ENCODE data around the gene HYI. TPM values are rescaled to one million over a fixed set of nuclear protein-coding genes. Genes with fewer than 3 reads are reported as not detected.
"Not testable (repeated sequence)": the region's sequence is repeated elsewhere in the genome, so short reads cannot be mapped to it uniquely, and the experiment has no call there.

The HYI gene
- polyA plus RNA-seq, 2 of the 4 experiments (the other 2 are of a cell fraction) = 7.2 to 15.1 TPM

DNA sequence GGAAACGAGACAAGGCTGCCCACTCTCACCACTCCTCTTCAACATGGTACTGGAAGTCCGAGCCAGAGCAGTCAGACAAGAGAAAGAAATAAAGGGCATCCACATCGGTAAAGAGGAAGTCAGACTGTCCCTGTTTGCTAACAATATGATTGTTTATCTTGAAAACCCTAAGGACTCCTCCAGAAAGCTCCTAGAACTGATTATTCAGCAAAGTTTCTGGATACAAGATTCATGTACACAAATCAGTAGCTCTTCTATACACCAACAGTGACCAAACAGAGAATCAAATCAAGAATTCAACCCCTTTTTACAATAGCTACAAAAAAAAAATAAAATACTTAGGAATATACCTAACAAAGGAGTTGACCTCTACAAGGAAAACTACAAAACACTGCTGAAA is 4.6 kb upstream of the HYI start:
- CTCF ChIA-PET; H3K4me3 ChIP-seq; ATAC-seq; POLR2A ChIA-PET; DNase-seq (ENCODE audit: low read depth in 1 of 2, low spot score in 1 of 2); H3K4me2 ChIP-seq; H3K4me1 ChIP-seq; H3K9me3 ChIP-seq; FAIRE-seq; H3K27ac ChIP-seq: not testable (repeated sequence)
- 79% methylated on average over 3 of the region's 3 CpGs for WGBS (ENCODE audit: missing lambda C conversion rate)
- TF ChIP-seq MAFK (IDR thresholded peaks at IDR 0.05; ENCODE audit: partially characterized antibody) = peak; percentile 17

GRCh38 chr1:43455213-43455889 is 1.6 kb upstream of the HYI start:
- Histone ChIP-seq H3K27ac (no peak overlapping the region), H3K9me3 (no peaks in the 10 kb centered on the region; the same call in 2 of the 3 replicates), H3K4me1 (peaks cover 10% of the 10 kb centered on the region; the same call in 1 of the 3 replicates), H3K4me2 (no peak overlapping the region), H3K4me3 (no peak overlapping the region)
- TF ChIP-seq NR3C1 (IDR thresholded peaks at IDR 0.05) (no peak), JUN (IDR thresholded peaks at IDR 0.05) (no peak), TFCP2L1 (CRISPR knock-in tag; IDR thresholded peaks at IDR 0.05) (no peak), ZSCAN20 (CRISPR knock-in tag; IDR thresholded peaks at IDR 0.05) (no peak), BCL3 (IDR thresholded peaks at IDR 0.05) (no peak), CBX8 (IDR thresholded peaks at IDR 0.05) (no peak), GATA3 (IDR thresholded peaks at IDR 0.05; ENCODE audit: borderline replicate concordance) (no peak), FOSL2 (IDR thresholded peaks at IDR 0.05) (no peak), FOSL2 (CRISPR knock-in tag; IDR thresholded peaks at IDR 0.05) (no peak), HES2 (IDR thresholded peaks at IDR 0.05) (no peak), PBX3 (IDR thresholded peaks at IDR 0.05) (no peak), CHD4 (IDR thresholded peaks at IDR 0.05; ENCODE audit: borderline replicate concordance) (no peak), NPAS2 (CRISPR knock-in tag; IDR thresholded peaks at IDR 0.05; ENCODE audit: borderline replicate concordance) (no peak), FOSB (CRISPR knock-in tag; IDR thresholded peaks at IDR 0.05) (no peak), RARB (CRISPR knock-in tag; IDR thresholded peaks at IDR 0.05) (no peak), ZC3H11A (IDR thresholded peaks at IDR 0.05) (no peak)
- DNase-seq (ENCODE audit: low read depth in 1 of 2, low spot score in 1 of 2) (no peak), FAIRE-seq (no peak), ATAC-seq (no peak)
- ChIA-PET POLR2A (no interaction called here), CTCF (interaction anchor here (0.6 to 1.9 kb wide), 3 partner anchors 25 to 135 kb away, joined by 3 to 6 read pairs (median 4); no protein-coding TSS in a partner anchor)
- WGBS (ENCODE audit: missing lambda C conversion rate) = 94% methylated on average over 7 of the region's 7 CpGs

DNA sequence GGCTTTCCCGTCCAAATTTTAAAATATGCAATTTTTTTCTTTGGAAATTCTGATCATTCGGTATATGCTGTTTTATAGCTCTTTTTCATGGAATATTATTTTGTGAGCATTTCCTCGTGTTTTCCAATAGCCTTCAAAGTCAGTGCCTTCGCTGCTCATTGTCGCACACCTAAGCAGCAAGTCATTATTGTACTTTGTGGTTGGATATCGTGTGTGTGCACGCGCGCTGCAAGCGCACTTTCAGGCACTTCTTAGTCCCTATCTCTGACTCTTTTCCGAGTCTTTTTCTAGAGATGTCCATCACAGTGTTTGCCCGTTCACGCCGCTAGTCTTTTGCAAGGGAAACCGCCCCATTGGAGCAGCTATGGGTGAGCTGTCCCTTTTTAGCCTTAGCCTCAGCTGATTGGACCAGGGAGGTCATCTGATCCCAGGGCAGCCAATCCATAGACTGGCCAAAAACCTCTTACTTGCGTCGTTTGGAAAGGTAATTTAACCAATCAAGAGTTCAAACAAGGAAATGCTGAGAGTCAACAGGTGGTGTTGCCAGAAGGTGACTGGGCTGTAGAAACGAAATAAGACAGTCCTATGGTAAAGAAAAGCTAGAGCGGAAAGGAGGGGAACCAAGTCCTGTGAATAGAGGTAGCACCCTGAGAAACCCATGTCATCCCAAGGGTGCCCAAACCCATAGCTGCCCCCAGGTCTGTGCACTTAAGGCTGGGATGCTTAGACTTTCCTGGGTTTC is 710 bp upstream of the HYI start:
- ChIA-PET POLR2A (interaction anchor here (1.0 to 1.5 kb wide), 3 partner anchors 14 to 194 kb away, joined by 3 to 4 read pairs (median 3); partner anchors contain the start of gene ELOVL1), CTCF (interaction anchor here (0.6 to 1.9 kb wide), 4 partner anchors 24 to 135 kb away, joined by 3 to 6 read pairs (median 4); no protein-coding TSS in a partner anchor)
- FAIRE-seq = no peak
- Histone ChIP-seq H3K4me1 (peaks cover 10% of the 10 kb centered on the region; the same call in 1 of the 3 replicates), H3K4me3 (peak overlapping the region; percentile 43), H3K9me3 (no peaks in the 10 kb centered on the region; the same call in 2 of the 3 replicates), H3K27ac (peak overlapping the region; percentile 83 to 91), H3K4me2 (peak overlapping the region; percentile 79)
- DNase-seq (ENCODE audit: low read depth in 1 of 2, low spot score in 1 of 2) = no peak
- ATAC-seq = 0 out of 6 replicates have a peak, but pooled peaks of 1 of the 2 experiments have one; percentile 12
- WGBS (ENCODE audit: missing lambda C conversion rate) = 84% methylated on average over 19 of the region's 19 CpGs
- TF ChIP-seq ELK1 (IDR thresholded peaks at IDR 0.05; ENCODE audit: low read depth, low read length) (no peak), TFCP2L1 (CRISPR knock-in tag; IDR thresholded peaks at IDR 0.05) (no peak), GATA3 (IDR thresholded peaks at IDR 0.05; ENCODE audit: borderline replicate concordance) (no peak), POLR2A (IDR thresholded peaks at IDR 0.05; ENCODE audit: low read length) (no peak), NPAS2 (CRISPR knock-in tag; IDR thresholded peaks at IDR 0.05; ENCODE audit: borderline replicate concordance) (no peak), HMGXB4 (CRISPR knock-in tag; IDR thresholded peaks at IDR 0.05; ENCODE audit: borderline replicate concordance) (no peak), MAFK (IDR thresholded peaks at IDR 0.05; ENCODE audit: partially characterized antibody) (no peak), PHF8 (IDR thresholded peaks at IDR 0.05; ENCODE audit: borderline replicate concordance, low read depth) (no peak), EHMT2 (IDR thresholded peaks at IDR 0.05; ENCODE audit: low read depth) (no peak), MYC (IDR thresholded peaks at IDR 0.05; ENCODE audit: borderline replicate concordance, low read length) (no peak), ZNF302 (CRISPR knock-in tag; IDR thresholded peaks at IDR 0.05) (no peak)

All from A549 (cell line).